GM21447 (cell line): Measurements from ENCODE around the gene ZFYVE9.
A peak's percentile ranks its signal among the peaks of the same experiment; 100 is the strongest.
"Not testable (repeated sequence)": the region's sequence is repeated elsewhere in the genome, so short reads cannot be mapped to it uniquely, and the experiment has no call there.

Experiments
- ATAC-seq: cut with Tn5 transposase; IDR thresholded peaks from one replicate; pipeline ENCODE4 v1.9.1; 2021; ENCODE audit not compliant: unreplicated experiment

ZFYVE9 gene

DNA sequence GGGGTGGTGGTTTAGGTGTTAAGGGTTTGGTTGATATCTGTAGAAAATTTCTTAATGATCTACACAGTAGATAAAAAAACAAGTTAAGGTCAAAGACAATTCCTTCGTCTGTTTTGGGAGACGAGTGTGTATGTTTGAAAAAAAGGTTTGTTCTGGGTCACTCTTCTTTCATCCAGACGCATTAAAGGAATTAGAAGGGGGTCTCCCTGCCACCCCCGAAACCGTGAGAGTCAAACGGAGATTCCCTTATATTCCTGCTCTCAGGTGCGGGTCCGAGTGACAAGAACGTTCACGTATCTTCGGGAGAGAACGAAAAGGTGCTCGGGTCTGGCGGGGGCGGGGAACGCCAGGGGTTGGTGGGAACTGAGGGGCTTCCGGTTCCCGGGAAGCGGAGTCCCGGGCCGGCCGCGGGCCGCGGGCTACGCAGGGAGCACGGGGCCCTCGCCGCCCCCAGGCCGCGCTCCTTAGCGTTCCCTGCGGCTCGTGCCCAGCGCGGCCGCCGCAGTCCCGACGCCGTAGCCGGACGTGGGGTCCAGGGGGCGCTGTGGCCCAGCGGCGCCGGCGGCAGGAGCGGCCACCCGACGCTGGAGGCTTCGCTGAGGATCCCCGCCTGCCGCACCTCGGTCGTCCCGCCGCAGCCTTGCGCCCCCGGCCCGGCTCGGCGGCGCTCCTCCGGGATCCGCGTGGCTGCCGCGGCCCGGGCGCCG, at the start of gene ZFYVE9:
TSS of gene ZFYVE9 (plus strand) at position 577 of the 707 bp plus-strand sequence. CDS start 91,118 bp downstream, outside the sequence.
- ATAC-seq: peak; percentile 53

GRCh38 chr1:52094300-52094699, 47.6 kb upstream of the ZFYVE9 start:
- ATAC-seq: not testable (repeated sequence)

GRCh38 chr1:52096216-52096615, 45.7 kb upstream of the ZFYVE9 start:
- ATAC-seq: no peak

- ATAC-seq: no peak
Measured at GRCh38 chr1:52098139-52098871, 43.6 kb upstream of the ZFYVE9 start.

- ATAC-seq: peak; percentile 82
Measured at GRCh38 chr1:52102336-52103013, 39.4 kb upstream of the ZFYVE9 start.

DNA sequence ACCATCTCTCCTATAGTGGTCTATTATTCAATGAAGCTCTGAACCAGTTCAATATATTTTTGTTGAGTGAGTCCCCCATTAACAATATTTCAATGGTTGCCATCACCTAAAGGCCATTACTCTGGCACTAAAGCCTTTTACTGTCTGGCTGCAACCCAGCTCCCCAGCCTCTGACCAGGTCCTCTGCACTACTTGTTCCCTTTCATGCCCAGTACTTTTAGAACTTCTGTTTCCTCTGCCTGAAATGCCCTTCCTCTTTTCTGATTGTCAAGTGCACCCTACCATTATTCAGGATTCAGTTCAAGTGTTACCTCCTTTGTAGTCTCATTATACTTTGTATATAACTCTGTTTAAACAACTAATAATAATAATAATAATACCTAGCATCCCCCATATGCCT, 30.4 kb upstream of the ZFYVE9 start:
- ATAC-seq: no peak

GRCh38 chr1:52112489-52112888, 29.4 kb upstream of the ZFYVE9 start:
- no peak for ATAC-seq

- ATAC-seq: no peak
Measured at GRCh38 chr1:52119301-52120079, 22.4 kb upstream of the ZFYVE9 start.

GRCh38 chr1:52122384-52122783, 19.5 kb upstream of the ZFYVE9 start:
- ATAC-seq: no peak

GRCh38 chr1:52123622-52124021, 18.3 kb upstream of the ZFYVE9 start:
- no peak for ATAC-seq

GRCh38 chr1:52125736-52126359, 16.0 kb upstream of the ZFYVE9 start:
- ATAC-seq: no peak

- ATAC-seq: no peak
Measured at GRCh38 chr1:52127181-52128180, 14.4 kb upstream of the ZFYVE9 start.

- peak; percentile 78 for ATAC-seq
Measured at GRCh38 chr1:52139817-52140540, 1.9 kb upstream of the ZFYVE9 start.

- ATAC-seq: no peak
Measured at GRCh38 chr1:52140633-52141512, 1.0 kb upstream of the ZFYVE9 start.

DNA sequence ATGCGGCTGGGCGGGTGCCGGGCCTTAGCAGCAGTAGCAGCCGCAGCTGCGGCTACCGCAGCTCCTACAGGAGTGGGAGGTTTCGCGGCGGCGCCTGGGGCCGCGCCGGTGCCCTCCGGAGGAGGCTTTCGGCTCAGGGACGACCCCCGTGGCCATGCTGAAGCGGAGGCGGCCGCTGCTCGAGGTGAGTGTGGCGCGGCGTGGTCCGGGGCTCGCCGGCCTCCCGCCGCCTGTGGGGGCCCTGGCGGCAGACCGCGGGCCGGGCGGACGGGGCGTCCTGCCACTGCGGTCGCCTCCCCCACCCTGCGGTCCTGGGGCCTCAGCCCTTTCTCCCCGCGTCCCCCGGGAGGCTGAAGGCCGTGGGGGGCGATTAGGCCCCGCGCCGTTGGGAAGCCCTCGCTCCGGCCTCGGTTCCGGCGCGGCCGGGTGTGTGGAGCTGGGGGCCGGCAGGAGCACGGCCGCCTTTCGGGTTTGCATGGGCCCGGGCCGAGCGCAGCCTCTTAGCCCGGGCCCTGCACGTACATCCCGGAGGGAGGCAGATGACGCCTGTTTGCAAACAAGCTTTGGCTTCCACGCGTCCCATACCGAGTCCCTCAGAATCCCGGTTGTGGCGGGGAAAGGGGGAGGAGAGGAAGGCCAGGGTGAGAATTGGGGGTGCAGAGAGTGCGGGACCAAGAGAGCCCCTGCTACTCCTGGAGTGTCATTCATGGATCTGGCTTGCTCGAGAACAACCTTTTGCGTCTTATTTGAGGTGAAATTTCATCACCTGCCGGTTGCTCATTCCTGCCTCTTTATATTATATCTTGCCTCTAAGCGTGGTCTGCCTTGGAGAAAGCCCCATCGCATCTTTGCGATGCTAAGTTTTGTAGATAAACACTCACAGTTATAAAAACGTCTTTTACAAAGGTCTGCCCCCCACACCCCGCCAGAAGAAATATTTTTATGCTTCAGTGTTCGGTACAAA, 613 bp downstream of the ZFYVE9 start:
- peak; percentile 28 for ATAC-seq

- no peak for ATAC-seq
Measured at GRCh38 chr1:52145137-52145536, 3.2 kb downstream of the ZFYVE9 start.

- not testable (repeated sequence) for ATAC-seq
Measured at GRCh38 chr1:52150445-52150844, 8.6 kb downstream of the ZFYVE9 start.
